GM10248 (cell line): ENCODE results near the gene GAB4.

Experiments
- CTCF ChIA-PET: fragments of 300-600 bp; sonication (Branson Sonifier 250); formaldehyde crosslinking; extraction: SDS; loops from one replicate; lab custom pipeline; 2021; ENCODE audit warnings: antibody characterized with exemption; lab: Yijun Ruan, JAX
- POLR2A ChIA-PET: fragments of 350-650 bp; sonication (Branson Sonifier 250); formaldehyde crosslinking; extraction: SDS; loops from one replicate; lab custom pipeline; 2020; ENCODE audit warnings: antibody characterized with exemption; lab: Yijun Ruan, JAX
- DNase-seq: peaks from one replicate; pipeline ENCODE4 v3.0.0; 2012; ENCODE audit errors: extremely low spot score
- CTCF ChIP-seq: IDR thresholded peaks from 2 replicates; pipeline ENCODE4 v1.5.1; 2012; ENCODE audit warnings: mild to moderate bottlenecking, low read depth; ENCODE audit errors: extremely low read depth, missing control alignments, control extremely low read depth

GAB4 gene

GRCh38 chr22:17007852-17008731, at the start of gene GAB4:
Gene GAB4, minus strand, starts transcription at chr22:17008222. Its CDS starts 108 bp downstream, at chr22:17008114.
- CTCF ChIA-PET = no interaction called here

GRCh38 chr22:17056807-17057206, 48.8 kb upstream of the GAB4 start:
- no peak for TF ChIP-seq CTCF
- DNase-seq = no peak
- ChIA-PET CTCF (interaction anchor here (1.3 to 3.5 kb wide), 7 partner anchors 8 to 140 kb away, joined by 3 to 35 read pairs (median 11); no protein-coding TSS in a partner anchor), POLR2A (no interaction called here)

More at GRCh38 chr22:17007852-17008731, at the start of gene GAB4:
- POLR2A ChIA-PET = no interaction called here
- no peak for TF ChIP-seq CTCF
- no peak for DNase-seq

DNA sequence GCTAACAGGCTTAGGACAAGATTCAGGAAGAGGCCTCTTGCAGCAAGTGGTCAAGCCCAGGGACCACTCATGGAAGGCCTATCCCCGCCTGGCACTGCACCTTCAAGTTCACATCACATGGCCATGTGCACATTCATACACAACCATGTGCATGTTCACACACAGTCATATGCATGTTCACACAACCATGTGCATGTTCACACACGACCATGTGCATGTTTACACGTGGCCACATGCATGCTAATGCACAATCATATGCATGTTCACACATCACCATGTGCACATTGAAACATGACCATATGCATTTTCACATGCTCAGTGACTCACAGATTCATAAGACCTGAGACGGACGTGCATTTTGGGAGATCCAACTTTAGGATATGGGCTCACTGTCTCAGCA, 48.0 kb upstream of the GAB4 start:
- CTCF ChIA-PET = interaction anchor here (3.5 kb wide), 1 partner anchor 139 kb away, joined by 27 read pairs; no protein-coding TSS in a partner anchor
- TF ChIP-seq CTCF = no peak
- no peak for DNase-seq
- POLR2A ChIA-PET = no interaction called here

DNA sequence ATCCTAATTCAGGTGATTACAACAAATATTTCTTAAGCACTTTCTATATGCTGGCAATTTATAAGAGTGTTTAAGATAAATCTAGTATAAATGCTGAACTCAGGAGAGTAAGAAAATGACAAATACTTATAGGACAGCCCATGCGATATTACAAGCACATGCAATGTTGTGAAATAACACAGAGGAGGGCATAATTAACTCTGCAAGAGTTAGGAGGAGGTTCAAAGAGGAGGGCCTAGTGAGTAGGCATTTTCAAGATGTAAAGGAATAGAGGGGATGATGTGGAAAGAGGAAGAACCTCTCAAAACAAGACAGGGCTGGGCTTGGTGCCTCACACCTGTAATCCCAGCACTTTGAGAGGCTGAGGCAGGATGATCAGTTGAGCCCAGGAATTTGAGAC, 39.6 kb upstream of the GAB4 start:
- TF ChIP-seq CTCF = no peak
- ChIA-PET CTCF (interaction anchor here (1.1 to 4.8 kb wide), 2 partner anchors 10 to 13 kb away, joined by 3 to 35 read pairs; no protein-coding TSS in a partner anchor), POLR2A (no interaction called here)
- DNase-seq = no peak

DNA sequence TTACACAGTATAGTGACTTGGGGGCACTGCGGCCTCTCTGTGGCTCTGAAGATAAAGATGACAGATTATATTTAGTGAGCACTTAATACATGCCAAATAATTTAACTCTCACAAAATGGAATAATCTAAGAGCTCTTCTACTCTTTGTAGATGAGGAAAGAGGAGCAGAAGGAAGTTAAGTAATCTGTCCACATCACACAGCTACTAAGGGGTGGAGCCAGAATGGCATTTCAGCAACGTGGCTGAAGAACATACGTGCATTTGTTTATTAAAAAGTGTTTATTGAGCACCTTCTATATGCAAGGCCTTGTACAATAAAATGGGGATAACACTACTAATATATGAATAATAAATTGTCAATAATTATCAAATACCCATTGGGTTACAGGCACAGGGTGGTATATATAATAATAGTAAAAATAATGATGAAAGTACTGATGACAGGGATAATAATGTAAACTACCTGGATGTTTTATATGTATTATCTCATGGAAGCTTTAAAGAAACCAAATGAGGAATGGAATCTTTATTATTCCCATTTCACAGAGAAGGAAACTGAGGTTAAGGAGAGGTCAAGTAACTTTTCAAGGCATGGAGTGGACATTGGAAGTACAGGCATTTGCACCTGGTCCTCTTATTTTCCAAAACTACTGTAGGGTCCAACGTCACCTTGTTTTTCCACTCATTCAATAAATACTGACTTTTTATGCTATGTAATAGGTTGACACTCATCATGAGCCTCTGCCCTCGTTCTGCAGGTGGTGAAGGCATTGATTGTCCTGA, 38.7 kb upstream of the GAB4 start:
- no peak for DNase-seq
- POLR2A ChIA-PET = no interaction called here

More for the DNA sequence above, 38.7 kb upstream of the GAB4 start:
- CTCF ChIA-PET = interaction anchor here (1.1 to 4.8 kb wide), 2 partner anchors 11 to 14 kb away, joined by 3 to 35 read pairs; no protein-coding TSS in a partner anchor
- no peak for TF ChIP-seq CTCF
